Tibial nerve (tissue), 4 donors: ENCODE data around the gene AOAH.
"Not testable (repeated sequence)": the region's sequence is repeated elsewhere in the genome, so short reads cannot be mapped to it uniquely, and the experiment has no call there.

Experiments
- CTCF ChIP-seq, 5 experiments: fragments of 200-600 bp in 3 of 5; fragments of 450-650 bp in 2 of 5; sonication (generic) in 3 of 5; IDR thresholded peaks; one replicate each; pipeline ENCODE4 v1.5.1; 2016 to 2019; ENCODE audit warnings: antibody characterized with exemption in 5 of 5, mild to moderate bottlenecking in 3 of 5, moderate library complexity in 2 of 5
- EP300 ChIP-seq, 2 donors: sonication (generic); formaldehyde crosslinking; IDR thresholded peaks; one replicate each; pipeline ENCODE4 v1.6.1; 2017; ENCODE audit warnings: antibody characterized with exemption in 2 of 2, mild to moderate bottlenecking in 1 of 2

- not testable (repeated sequence) for TF ChIP-seq CTCF, EP300 (IDR thresholded peaks at IDR 0.05)
These were observed 7.5 kb downstream of the AOAH start for GRCh38 chr7:36716802-36717201.
